ENCODE results near the gene LTBP1. TPM values are rescaled to one million over a fixed set of nuclear protein-coding genes. Genes with fewer than 3 reads are reported as not detected.

Gene LTBP1
- total and polyA plus RNA-seq, 4 donors: 5.8 to 57.6 (median 10.2) TPM

DNA sequence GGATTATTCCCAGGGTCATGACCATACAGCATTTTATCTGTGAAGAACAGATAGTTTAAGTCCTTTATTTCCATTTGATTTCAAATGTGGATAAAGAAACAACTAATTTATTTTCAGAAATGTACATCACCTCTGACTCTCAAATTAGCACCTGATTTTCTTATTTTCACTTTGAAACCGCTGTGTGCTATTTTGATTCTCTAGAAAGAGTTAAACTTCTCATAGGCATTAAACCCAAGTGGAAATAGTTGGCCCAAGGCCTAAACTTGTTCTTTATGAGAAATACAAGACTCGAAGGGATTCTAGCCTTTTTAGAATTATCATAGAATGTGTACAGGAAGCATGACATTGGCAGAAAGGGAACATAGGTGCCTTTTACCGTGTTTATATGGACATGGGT is 41.5 kb upstream of the LTBP1 start:
- 90% methylated on average over 3 of the region's 3 CpGs for WGBS
- no peak for DNase-seq (ENCODE audit: low spot score)
- Histone ChIP-seq H3K4me1 (ENCODE audit: control insufficient read depth in 4 of 4, insufficient read depth in 4 of 4, low read length in 3 of 4) (no peaks in the 10 kb centered on the region), H3K36me3 (ENCODE audit: control insufficient read depth in 4 of 4, insufficient read depth in 3 of 4, low read depth in 1 of 4, low read length in 3 of 4) (no peaks in the 10 kb centered on the region), H3K27me3 (ENCODE audit: control insufficient read depth in 4 of 4, insufficient read depth in 4 of 4, low read length in 3 of 4) (no peaks in the 10 kb centered on the region), H3K4me3 (ENCODE audit: low read depth in 1 of 3, low read length in 3 of 3) (no peak overlapping the region), H3K27ac (ENCODE audit: low read depth in 1 of 2, low read length in 2 of 2) (no peak overlapping the region), H3K9me3 (ENCODE audit: control insufficient read depth in 4 of 4, low read length in 3 of 4) (no peaks in the 10 kb centered on the region), H3K9ac (ENCODE audit: low read depth in 1 of 2, low read length in 2 of 2) (no peak overlapping the region)
- no peak for TF ChIP-seq SP1 (IDR thresholded peaks at IDR 0.05)
- no peak for TF ChIP-seq GABPA (IDR thresholded peaks at IDR 0.05 in 1 of 2, conservative IDR thresholded peaks at IDR 0.05 in 1 of 2)
- TF ChIP-seq NR2F2 (IDR thresholded peaks at IDR 0.05): no peak
- TF ChIP-seq RXRA (IDR thresholded peaks at IDR 0.05): no peak
- TF ChIP-seq, protein P1, sequence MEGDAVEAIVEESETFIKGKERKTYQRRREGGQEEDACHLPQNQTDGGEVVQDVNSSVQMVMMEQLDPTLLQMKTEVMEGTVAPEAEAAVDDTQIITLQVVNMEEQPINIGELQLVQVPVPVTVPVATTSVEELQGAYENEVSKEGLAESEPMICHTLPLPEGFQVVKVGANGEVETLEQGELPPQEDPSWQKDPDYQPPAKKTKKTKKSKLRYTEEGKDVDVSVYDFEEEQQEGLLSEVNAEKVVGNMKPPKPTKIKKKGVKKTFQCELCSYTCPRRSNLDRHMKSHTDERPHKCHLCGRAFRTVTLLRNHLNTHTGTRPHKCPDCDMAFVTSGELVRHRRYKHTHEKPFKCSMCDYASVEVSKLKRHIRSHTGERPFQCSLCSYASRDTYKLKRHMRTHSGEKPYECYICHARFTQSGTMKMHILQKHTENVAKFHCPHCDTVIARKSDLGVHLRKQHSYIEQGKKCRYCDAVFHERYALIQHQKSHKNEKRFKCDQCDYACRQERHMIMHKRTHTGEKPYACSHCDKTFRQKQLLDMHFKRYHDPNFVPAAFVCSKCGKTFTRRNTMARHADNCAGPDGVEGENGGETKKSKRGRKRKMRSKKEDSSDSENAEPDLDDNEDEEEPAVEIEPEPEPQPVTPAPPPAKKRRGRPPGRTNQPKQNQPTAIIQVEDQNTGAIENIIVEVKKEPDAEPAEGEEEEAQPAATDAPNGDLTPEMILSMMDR (IDR thresholded peaks at IDR 0.05; ENCODE audit: low read depth, low read length, missing input control): no peak
- TF ChIP-seq, protein P2, sequence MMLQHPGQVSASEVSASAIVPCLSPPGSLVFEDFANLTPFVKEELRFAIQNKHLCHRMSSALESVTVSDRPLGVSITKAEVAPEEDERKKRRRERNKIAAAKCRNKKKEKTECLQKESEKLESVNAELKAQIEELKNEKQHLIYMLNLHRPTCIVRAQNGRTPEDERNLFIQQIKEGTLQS (IDR thresholded peaks at IDR 0.05): no peak
- no peak for TF ChIP-seq MAX (IDR thresholded peaks at IDR 0.05)
- no peak for TF ChIP-seq ZBTB33 (IDR thresholded peaks at IDR 0.05)
- TF ChIP-seq TAF1 (conservative IDR thresholded peaks at IDR 0.05): no peak
- no peak for TF ChIP-seq FOXA1 (IDR thresholded peaks at IDR 0.05)
- TF ChIP-seq RAD21 (IDR thresholded peaks at IDR 0.05): no peak

DNA sequence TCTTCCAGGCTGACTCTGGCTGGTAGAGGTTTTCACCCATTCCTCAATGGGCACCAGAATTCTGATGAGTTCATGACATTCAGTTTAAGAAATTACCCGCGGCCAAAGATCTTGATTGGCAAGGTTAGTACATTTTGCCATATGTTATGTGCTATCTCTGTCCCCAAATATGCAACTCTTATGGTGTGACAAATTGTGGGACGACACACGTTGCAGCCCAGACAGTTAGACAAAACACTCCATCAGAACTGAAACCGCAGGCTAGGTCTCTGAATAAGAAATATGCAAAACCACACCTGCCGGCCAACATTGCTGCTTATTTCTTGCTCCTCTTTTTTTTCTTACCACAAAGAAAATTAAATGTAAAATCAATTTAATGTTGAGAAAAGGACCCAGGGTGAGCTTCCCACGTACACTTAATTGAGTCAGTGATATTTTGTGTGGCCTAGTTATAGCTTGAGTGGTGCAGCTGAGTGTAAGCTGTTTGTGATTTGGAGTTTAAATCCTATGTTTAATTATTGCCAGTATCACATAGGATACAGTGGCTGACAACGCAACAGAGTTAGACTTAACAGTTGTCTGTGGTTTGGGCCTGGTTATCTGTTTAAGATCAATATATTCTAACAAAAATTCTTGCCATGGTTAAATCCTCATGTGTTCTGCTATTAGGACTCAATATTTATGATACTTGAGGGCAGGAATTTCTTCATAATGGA is 35.7 kb upstream of the LTBP1 start:
- no peak overlapping the region for H3K27ac ChIP-seq (ENCODE audit: low read depth in 1 of 2, low read length in 2 of 2)
- no peaks in the 10 kb centered on the region for H3K9me3 ChIP-seq (ENCODE audit: control insufficient read depth in 4 of 4, low read length in 3 of 4)
- no peaks in the 10 kb centered on the region for H3K4me1 ChIP-seq (ENCODE audit: control insufficient read depth in 4 of 4, insufficient read depth in 4 of 4, low read length in 3 of 4)
- DNase-seq (ENCODE audit: low spot score): no peak
- H3K27me3 ChIP-seq (ENCODE audit: control insufficient read depth in 4 of 4, insufficient read depth in 4 of 4, low read length in 3 of 4): no peaks in the 10 kb centered on the region
- no peaks in the 10 kb centered on the region for H3K36me3 ChIP-seq (ENCODE audit: control insufficient read depth in 4 of 4, insufficient read depth in 3 of 4, low read depth in 1 of 4, low read length in 3 of 4)
- no peak overlapping the region for H3K4me3 ChIP-seq (ENCODE audit: low read depth in 1 of 3, low read length in 3 of 3)
- 94% methylated on average over 8 of the region's 8 CpGs for WGBS
- no peak overlapping the region for H3K9ac ChIP-seq (ENCODE audit: low read depth in 1 of 2, low read length in 2 of 2)
- no peak for TF ChIP-seq YY1 (IDR thresholded peaks at IDR 0.05)
- TF ChIP-seq TAF1 (conservative IDR thresholded peaks at IDR 0.05): no peak
- TF ChIP-seq SP1 (IDR thresholded peaks at IDR 0.05): no peak
- TF ChIP-seq REST (IDR thresholded peaks at IDR 0.05): no peak
- TF ChIP-seq RXRA (IDR thresholded peaks at IDR 0.05): no peak
- TF ChIP-seq ZBTB33 (IDR thresholded peaks at IDR 0.05): no peak
- no peak for TF ChIP-seq MAX (IDR thresholded peaks at IDR 0.05)
- TF ChIP-seq HNF4G (IDR thresholded peaks at IDR 0.05): no peak
- TF ChIP-seq FOXA2 (IDR thresholded peaks at IDR 0.05): no peak
- TF ChIP-seq, protein P2 (IDR thresholded peaks at IDR 0.05): no peak
- no peak for TF ChIP-seq GABPA (IDR thresholded peaks at IDR 0.05 in 1 of 2, conservative IDR thresholded peaks at IDR 0.05 in 1 of 2)
- TF ChIP-seq HNF4A (conservative IDR thresholded peaks at IDR 0.05): no peak
- TF ChIP-seq RAD21 (IDR thresholded peaks at IDR 0.05): no peak
- no peak for TF ChIP-seq FOXA1 (IDR thresholded peaks at IDR 0.05)
- no peak for TF ChIP-seq NR2F2 (IDR thresholded peaks at IDR 0.05)
- TF ChIP-seq, protein P1 (IDR thresholded peaks at IDR 0.05; ENCODE audit: low read depth, low read length, missing input control): no peak
- no peak for TF ChIP-seq JUND (IDR thresholded peaks at IDR 0.05)

All from liver (tissue), 9 donors.